Natural killer cell treated with Interleukin-12 subunit alpha and Interleukin-12 subunit beta and Interleukin-15 and Interleukin-18, amount 100 ng/mL, for 72 hours (primary cell): Measurements from ENCODE around the gene NECAB2. TPM values are rescaled to one million over a fixed set of nuclear protein-coding genes. Genes with fewer than 3 reads are reported as not detected.

Experiments used
- ATAC-seq, 2 donors: fragments of 150-1000 bp; cut with Tn5 transposase in 1 of 2; sonication (Bioruptor Pico), chemical (Tn5 transposase) in 1 of 2; 2 replicates each; pipeline ENCODE4 v1.10.0; 2021
- DNase-seq: peaks from one replicate; pipeline ENCODE4 v3.0.0; 2022; ENCODE audit warnings: low spot score
- H3K27ac Mint-ChIP-seq, 2 donors: 1 replicate in 1 of 2; 2 replicates in 1 of 2; pipeline ENCODE4 v1.8.0; 2022; ENCODE audit warnings: mixed read lengths in 2 of 2, mild to moderate bottlenecking in 1 of 2, moderate library complexity in 1 of 2
- H3K27me3 Mint-ChIP-seq, 2 donors: 1 replicate in 1 of 2; 2 replicates in 1 of 2; pipeline ENCODE4 v1.8.0; 2022; ENCODE audit warnings: mixed read lengths in 2 of 2
- H3K36me3 Mint-ChIP-seq: one replicate; pipeline ENCODE4 v1.8.0; 2022; ENCODE audit warnings: mixed read lengths
- H3K4me1 Mint-ChIP-seq, 2 donors: 1 replicate in 1 of 2; 2 replicates in 1 of 2; pipeline ENCODE4 v1.8.0; 2022; ENCODE audit warnings: low read depth in 2 of 2, mixed read lengths in 2 of 2, mild to moderate bottlenecking in 1 of 2
- H3K4me3 Mint-ChIP-seq: one replicate; pipeline ENCODE4 v1.8.0; 2022; ENCODE audit warnings: mixed read lengths
- H3K9me3 Mint-ChIP-seq: 2 replicates; pipeline ENCODE4 v1.8.0; 2022; ENCODE audit warnings: mixed read lengths
- total RNA-seq, 2 donors: library from RNA; stranded (reverse); gene quantifications; one replicate each; pipeline ENCODE4 v1.2.3, GENCODE V29; 2022

The NECAB2 gene
- total RNA-seq, 2 donors from 2014 or later = not detected

DNA sequence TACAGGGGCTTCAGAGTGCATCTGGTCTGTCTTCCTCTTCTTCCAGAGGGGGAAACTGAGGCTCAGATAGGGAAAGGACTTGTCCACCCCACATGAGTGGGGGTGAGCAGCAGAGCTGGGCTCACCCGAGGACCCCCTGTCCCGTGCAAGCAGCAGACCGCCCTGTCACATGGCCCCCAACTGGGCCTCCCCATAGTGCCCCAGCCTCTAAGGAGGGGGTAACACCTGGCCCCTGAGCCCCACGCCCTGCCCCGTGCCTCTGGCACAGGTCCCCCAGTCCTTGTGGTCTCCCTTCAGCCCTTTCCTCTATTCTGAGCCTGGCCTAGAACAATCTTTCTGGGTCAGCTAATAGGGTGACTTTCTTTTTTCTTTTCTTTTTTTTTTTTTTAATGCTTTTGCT, 6.5 kb upstream of the NECAB2 start:
- no peaks in the 10 kb centered on the region for H3K4me1 Mint-ChIP-seq

DNA sequence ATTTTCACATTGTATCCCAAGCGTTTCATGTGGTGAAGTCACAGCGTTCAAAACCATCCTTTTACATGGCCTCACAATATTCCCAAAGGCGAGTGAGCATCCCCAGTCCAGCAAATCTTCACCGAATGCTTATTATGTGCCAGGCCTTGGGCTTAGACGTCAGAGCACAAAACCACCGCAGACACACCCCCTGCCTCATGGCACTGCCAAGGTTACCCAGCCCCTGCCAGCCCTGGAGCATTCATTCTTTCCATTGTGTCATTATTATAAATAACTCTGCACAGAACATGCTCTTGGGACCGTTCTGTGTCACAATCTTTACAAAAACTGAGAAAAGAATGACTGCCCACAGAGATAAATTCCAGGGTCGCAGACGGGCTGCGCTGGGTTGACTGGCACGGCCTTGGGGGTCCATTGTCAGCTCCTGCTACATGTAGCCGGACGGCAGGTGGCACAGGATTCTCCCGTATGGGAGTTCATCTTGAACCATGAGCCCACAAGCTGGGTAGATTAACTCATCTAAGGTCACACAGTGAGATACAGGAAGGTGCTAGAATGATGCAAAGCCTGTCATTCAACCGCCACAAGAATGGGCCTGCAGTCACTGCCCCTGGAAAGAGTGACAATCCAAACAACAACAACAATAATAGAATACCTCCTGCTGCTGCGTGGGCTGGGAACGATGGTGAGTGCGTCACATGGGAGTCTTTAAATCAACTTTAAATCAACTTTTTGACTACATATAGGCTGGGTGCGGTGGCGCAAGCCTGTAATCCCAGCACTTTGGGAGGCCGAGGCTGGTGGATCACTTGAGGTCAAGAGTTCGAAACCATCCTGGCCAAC, 4.5 kb upstream of the NECAB2 start:
- H3K4me1 Mint-ChIP-seq = peaks cover 4 to 5% of the 10 kb centered on the region in 2 donors
- no peaks in the 10 kb centered on the region for H3K9me3 Mint-ChIP-seq
- no peak overlapping the region for H3K4me3 Mint-ChIP-seq
- no peak overlapping the region for H3K27ac Mint-ChIP-seq
- no peaks in the 10 kb centered on the region for H3K36me3 Mint-ChIP-seq
- ATAC-seq = no peak
- H3K27me3 Mint-ChIP-seq = peaks cover 4 to 8% of the 10 kb centered on the region in 2 donors
- DNase-seq = peak; percentile 29

More for the DNA sequence above, 6.5 kb upstream of the NECAB2 start:
- DNase-seq = no peak
- no peaks in the 10 kb centered on the region for H3K9me3 Mint-ChIP-seq
- no peak for ATAC-seq
- no peaks in the 10 kb centered on the region for H3K27me3 Mint-ChIP-seq
- H3K4me3 Mint-ChIP-seq = no peak overlapping the region
- no peaks in the 10 kb centered on the region for H3K36me3 Mint-ChIP-seq
- no peak overlapping the region for H3K27ac Mint-ChIP-seq

DNA sequence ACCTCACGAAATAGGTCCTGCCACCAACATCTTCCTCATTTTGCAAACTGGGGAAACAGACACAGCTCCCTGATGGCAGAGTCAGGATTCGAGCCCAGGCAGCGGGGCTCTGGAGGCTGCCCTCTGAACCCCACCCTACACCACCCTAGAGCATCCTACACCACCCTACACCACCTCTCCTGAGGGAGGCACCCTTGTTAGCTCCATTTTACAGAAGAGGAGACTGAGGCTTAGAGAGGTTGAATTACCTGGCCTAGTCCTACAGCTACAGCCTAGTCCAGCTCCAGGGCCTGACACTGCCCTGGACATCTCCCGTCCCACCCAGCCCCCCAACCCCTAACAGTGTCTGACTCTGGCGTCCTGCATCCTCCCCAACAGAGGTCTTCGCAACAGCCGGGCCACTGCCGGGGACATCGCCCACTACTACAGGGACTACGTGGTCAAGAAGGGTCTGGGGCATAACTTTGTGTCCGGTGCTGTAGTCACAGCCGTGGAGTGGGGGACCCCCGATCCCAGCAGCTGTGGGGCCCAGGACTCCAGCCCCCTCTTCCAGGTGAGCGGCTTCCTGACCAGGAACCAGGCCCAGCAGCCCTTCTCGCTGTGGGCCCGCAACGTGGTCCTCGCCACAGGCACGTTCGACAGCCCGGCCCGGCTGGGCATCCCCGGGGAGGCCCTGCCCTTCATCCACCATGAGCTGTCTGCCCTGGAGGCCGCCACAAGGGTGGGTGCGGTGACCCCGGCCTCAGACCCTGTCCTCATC, 3.2 kb upstream of the NECAB2 start:
- H3K36me3 Mint-ChIP-seq = no peaks in the 10 kb centered on the region
- ATAC-seq (peak in 1 of 2 donors; percentile 24), DNase-seq (no peak)
- H3K4me1 Mint-ChIP-seq = peaks cover 4 to 5% of the 10 kb centered on the region in 2 donors
- peaks cover 11 to 17% of the 10 kb centered on the region in 2 donors for H3K27me3 Mint-ChIP-seq
- no peaks in the 10 kb centered on the region for H3K9me3 Mint-ChIP-seq
- H3K4me3 Mint-ChIP-seq = no peak overlapping the region
- H3K27ac Mint-ChIP-seq = no peak overlapping the region

DNA sequence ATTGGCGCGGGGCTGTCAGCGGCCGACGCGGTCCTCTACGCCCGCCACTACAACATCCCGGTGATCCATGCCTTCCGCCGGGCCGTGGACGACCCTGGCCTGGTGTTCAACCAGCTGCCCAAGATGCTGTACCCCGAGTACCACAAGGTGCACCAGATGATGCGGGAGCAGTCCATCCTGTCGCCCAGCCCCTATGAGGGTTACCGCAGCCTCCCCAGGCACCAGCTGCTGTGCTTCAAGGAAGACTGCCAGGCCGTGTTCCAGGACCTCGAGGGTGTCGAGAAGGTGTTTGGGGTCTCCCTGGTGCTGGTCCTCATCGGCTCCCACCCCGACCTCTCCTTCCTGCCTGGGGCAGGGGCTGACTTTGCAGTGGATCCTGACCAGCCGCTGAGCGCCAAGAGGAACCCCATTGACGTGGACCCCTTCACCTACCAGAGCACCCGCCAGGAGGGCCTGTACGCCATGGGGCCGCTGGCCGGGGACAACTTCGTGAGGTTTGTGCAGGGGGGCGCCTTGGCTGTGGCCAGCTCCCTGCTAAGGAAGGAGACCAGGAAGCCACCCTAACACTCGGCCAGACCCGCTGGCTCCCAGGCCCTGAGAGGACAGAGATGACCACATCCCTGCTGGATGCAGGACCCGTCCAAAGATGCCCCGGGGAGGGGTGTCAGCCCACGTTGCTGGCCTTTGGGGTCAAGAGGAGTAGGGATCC, 2.4 kb upstream of the NECAB2 start:
- Mint-ChIP-seq H3K4me3 (no peak overlapping the region), H3K27ac (no peak overlapping the region), H3K27me3 (peaks cover 12 to 19% of the 10 kb centered on the region in 2 donors), H3K36me3 (no peaks in the 10 kb centered on the region), H3K9me3 (no peaks in the 10 kb centered on the region), H3K4me1 (peaks cover 4 to 5% of the 10 kb centered on the region in 2 donors)
- DNase-seq (no peak), ATAC-seq (peak in 1 of 2 donors; percentile 18)

DNA sequence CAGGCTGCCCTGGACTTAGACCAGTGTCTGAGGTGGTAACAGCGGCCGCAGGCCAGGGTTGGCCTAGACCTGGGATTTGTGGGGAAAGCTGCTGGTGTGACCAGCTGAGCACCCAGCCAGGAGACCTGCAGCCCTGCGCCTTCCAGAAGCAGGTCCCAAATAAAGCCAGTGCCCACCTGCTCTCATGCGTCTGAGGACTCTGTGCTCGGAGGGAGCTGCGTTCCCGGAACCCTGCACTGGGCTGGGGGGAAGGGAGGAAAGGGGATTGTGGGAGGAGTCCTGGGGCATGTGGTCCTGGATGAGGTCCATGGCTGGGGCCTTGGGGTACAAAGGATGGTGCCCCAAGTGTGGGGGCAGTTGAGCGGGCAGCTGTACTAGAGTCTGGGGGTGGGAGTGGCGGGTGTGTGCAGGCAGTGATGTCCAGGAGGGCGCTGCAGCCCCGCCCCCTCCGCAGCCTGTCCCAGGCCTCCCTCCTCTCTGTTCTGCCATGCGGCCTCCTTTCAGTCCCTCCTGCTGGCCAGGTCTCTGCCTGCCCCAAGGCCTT, 1.8 kb upstream of the NECAB2 start:
- ATAC-seq (no peak), DNase-seq (peak; percentile 55)
- no peaks in the 10 kb centered on the region for H3K36me3 Mint-ChIP-seq
- H3K4me3 Mint-ChIP-seq = no peak overlapping the region
- H3K27me3 Mint-ChIP-seq = peaks cover 12 to 19% of the 10 kb centered on the region in 2 donors
- H3K27ac Mint-ChIP-seq = no peak overlapping the region
- H3K9me3 Mint-ChIP-seq = no peaks in the 10 kb centered on the region
- H3K4me1 Mint-ChIP-seq = peaks cover 4 to 5% of the 10 kb centered on the region in 2 donors

DNA sequence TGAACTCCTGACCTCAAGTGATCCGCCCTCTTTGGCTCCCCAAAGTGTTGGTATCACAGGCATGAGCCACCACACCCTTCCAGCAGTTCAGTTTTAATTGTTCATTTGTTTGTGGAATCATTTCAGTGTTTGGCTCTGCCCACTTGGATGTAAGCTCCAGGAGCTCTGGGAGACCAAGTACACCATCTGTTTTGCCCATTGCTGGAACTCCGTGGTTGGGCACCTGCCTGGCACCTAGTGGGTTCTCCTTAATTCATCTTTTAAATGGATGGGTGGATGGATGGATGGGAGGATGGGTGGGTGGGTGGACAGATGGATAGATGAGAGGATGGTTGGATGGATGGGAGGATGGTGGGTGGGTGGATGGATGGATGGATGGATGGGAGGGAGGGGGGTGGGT, 953 bp upstream of the NECAB2 start:
- ATAC-seq = no peak
- Mint-ChIP-seq H3K9me3 (no peaks in the 10 kb centered on the region), H3K4me1 (peaks cover 4 to 5% of the 10 kb centered on the region in 2 donors), H3K36me3 (no peaks in the 10 kb centered on the region), H3K27ac (no peak overlapping the region), H3K27me3 (peaks cover 12 to 19% of the 10 kb centered on the region in 2 donors), H3K4me3 (no peak overlapping the region)
- DNase-seq = peak; percentile 29

DNA sequence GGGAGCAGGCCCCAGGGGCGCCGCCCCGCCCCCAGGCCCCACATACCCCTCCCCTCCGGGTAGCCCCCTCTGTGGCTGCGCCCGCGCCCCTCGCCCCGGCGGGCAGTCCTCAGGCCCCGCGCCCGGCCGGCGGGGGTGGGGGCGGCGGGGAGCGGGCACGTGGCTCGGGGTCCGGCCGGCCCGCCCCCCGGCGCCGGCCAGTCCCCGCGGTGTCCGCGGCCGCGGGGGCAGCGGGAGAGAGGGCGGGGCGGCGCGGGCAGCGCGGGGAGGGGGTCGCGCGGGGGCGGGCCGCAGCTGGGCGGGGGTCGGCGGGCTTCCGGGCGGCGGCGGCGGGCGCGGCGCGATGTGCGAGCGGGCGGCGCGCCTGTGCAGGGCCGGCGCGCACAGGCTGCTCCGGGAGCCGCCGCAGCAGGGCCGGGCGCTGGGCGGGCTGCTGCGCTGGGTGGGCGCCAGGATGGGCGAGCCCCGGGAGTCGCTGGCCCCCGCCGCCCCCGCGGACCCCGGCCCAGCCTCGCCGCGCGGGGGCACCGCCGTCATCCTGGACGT, 335 bp downstream of the NECAB2 start:
- Mint-ChIP-seq H3K36me3 (no peaks in the 10 kb centered on the region), H3K27me3 (peaks cover 12 to 19% of the 10 kb centered on the region in 2 donors), H3K4me3 (no peak overlapping the region), H3K9me3 (no peaks in the 10 kb centered on the region), H3K4me1 (peaks cover 4 to 5% of the 10 kb centered on the region in 2 donors), H3K27ac (no peak overlapping the region)
- ATAC-seq = no peak
- peak; percentile 55 for DNase-seq

DNA sequence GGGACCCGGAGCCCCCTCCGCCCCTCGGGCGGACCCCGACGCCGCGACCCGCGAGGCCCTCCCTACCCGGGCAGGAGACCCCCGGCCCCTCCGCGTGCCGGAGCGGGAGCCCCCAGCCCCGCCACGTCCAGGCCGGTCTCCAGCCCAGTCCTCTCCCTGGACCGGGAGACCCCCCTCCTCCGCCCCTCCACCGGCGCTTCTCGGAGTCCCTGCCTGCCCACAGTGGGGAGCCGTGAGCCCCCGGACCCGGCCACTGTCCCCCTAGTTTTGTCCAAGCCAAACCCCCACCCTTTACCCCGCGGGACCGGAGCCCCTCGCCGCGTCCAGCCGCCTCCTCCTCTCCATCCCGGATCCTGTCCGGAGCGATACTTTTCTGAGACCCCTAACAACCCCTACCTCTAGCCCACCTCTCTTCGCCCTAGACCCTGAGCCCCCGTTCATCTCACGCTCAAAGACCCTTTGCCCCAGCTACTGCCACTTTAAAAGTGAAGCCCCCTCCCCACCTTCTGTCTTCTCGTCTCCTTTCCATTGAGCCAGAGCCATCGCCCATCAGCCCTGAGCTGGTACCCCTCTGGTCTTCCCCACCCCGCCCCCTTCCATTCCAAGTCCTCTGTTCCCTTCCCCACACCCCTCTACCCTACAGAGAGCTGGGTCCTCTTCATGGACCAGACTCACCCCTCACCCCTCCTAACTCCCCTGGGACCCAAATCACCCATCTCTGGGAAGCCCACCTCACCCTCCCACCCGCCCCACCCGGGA, 1.0 kb downstream of the NECAB2 start:
- peaks cover 4 to 5% of the 10 kb centered on the region in 2 donors for H3K4me1 Mint-ChIP-seq
- no peaks in the 10 kb centered on the region for H3K36me3 Mint-ChIP-seq
- peak; percentile 10 for DNase-seq
- peaks cover 12 to 19% of the 10 kb centered on the region in 2 donors for H3K27me3 Mint-ChIP-seq
- H3K9me3 Mint-ChIP-seq = no peaks in the 10 kb centered on the region
- H3K27ac Mint-ChIP-seq = no peak overlapping the region
- ATAC-seq = no peak
- no peak overlapping the region for H3K4me3 Mint-ChIP-seq

DNA sequence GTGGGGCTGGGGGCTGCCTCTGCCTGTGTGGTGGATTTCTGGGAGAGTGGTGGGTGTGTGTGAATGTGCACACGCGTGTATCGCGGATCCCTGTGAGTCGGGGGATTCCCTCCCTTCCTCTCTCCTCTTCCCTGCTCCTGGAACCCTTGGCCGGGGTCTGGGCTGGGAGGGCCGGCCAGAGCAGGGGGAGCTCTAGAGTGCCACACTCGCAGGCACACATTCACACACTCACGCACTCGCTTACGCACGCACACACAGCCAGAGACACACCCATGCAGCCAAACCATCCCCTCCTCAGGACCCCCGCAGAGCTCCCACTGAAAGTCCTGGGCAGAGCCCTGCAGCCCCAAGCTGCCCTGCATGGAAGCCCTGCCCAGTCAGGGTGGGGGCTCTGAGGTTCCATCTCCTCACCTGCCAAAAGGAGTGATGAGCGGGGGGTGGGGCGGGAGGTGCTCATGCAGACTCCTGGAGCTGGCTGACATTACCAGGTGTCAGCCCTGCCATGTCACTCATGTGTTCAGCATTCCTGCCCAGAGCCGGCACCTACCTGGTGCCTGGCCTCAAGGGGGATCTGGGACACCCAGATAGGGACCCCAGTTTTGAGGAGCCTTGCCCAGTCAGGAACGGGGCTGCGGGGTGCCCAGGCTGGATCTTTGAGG, 1.9 kb downstream of the NECAB2 start:
- H3K4me1 Mint-ChIP-seq = peaks cover 4 to 5% of the 10 kb centered on the region in 2 donors
- H3K4me3 Mint-ChIP-seq = no peak overlapping the region
- H3K27ac Mint-ChIP-seq = no peak overlapping the region
- peaks cover 12 to 19% of the 10 kb centered on the region in 2 donors for H3K27me3 Mint-ChIP-seq
- DNase-seq (peak; percentile 49), ATAC-seq (no peak)
- H3K9me3 Mint-ChIP-seq = no peaks in the 10 kb centered on the region
- no peaks in the 10 kb centered on the region for H3K36me3 Mint-ChIP-seq

DNA sequence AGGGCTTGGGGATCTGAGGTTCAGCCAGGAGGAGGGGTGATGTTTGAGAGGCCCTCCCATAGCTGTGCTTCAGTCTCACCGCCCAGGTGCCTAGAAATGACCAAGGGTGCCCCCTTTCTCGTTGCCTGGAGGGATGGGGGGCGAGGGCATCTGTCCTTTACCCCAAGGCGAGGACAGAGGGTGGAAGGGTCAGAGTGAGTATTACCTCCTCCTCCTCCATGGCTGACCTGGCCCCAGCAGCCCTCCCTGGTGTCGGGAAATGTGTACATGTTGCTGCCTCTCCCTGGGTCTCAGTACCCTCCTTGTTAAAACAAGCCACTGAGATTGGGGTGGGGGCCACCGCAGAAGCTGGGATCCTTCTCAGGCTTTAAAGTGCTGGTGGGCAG, 2.4 kb downstream of the NECAB2 start:
- H3K27me3 Mint-ChIP-seq = peaks cover 12 to 19% of the 10 kb centered on the region in 2 donors
- DNase-seq (peak; percentile 16), ATAC-seq (no peak)
- peaks cover 4 to 5% of the 10 kb centered on the region in 2 donors for H3K4me1 Mint-ChIP-seq
- H3K9me3 Mint-ChIP-seq = no peaks in the 10 kb centered on the region
- no peak overlapping the region for H3K27ac Mint-ChIP-seq
- no peak overlapping the region for H3K4me3 Mint-ChIP-seq
- H3K36me3 Mint-ChIP-seq = no peaks in the 10 kb centered on the region

DNA sequence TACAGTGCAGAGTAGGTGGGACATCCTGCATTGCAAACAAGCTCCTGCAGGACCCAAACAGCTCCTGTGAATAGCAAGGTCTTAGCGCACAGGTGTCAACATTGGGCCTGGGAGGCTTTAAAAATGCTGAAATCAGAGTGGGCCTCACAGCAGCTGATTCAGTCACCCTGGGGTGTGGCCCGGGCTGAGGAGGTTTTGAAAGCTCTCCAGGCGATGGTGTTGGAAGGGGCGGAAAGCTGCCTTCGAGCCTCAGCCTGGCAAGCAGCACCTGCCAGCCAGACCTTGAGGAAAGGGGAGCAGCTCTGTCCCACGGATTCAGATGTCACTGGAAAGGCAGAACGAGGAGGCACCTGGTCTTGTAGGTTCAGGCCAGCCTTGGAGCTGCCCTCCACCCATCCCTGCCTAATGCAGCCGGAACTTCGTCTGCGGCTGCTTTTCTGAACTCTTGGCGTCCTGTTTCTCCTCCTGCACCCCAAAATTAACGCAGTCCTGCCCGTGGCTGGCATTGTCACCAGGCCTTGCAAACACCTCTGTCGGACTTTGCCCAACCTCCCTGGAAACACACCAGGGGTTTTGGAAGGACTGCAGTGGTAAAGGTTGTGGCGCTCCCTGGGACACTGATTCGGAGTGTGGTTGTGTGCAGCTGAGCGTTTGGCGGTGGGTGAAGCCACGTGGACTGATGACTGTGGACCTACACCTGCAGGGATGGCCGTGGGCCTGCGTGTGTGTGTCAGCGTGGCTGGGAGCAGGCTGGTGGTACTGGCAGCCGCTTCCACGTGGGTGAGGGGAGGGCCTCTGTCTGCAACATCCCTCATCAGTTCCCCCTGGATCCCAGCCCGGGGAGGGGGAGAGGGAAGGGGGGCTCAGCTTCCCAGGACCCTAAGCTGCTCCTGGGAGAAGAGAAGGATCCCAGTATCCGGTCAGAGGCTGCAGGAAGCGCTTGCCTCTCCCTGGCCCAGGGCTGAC, 3.4 kb downstream of the NECAB2 start:
- Mint-ChIP-seq H3K27ac (no peak overlapping the region), H3K27me3 (peaks cover 12 to 19% of the 10 kb centered on the region in 2 donors), H3K36me3 (no peaks in the 10 kb centered on the region), H3K9me3 (no peaks in the 10 kb centered on the region), H3K4me3 (no peak overlapping the region), H3K4me1 (peaks cover 4 to 5% of the 10 kb centered on the region in 2 donors)
- DNase-seq = peak; percentile 52
- no peak for ATAC-seq
